D721Med (cell line): ENCODE measurements around the gene SCFD2.
"Not testable (repeated sequence)": the region's sequence is repeated elsewhere in the genome, so short reads cannot be mapped to it uniquely, and the experiment has no call there.

Experiments
- DNase-seq: peaks from one replicate; pipeline ENCODE4 v3.0.0; 2011; ENCODE audit warnings: low spot score; ENCODE audit not compliant: insufficient read length
- FAIRE-seq: peaks from 2 replicates; lab custom pipeline; 2011; peaks lifted over from hg19 to GRCh38; lab: Jason Lieb, UNC
- TF ChIP-seq, protein P1 (sequence below): IDR thresholded peaks from 2 replicates; pipeline ENCODE4 v1.5.1; 2012; ENCODE audit warnings: mild to moderate bottlenecking, control low read depth; ENCODE audit not compliant: insufficient read depth; ENCODE audit errors: missing control alignments

SCFD2 gene

GRCh38 chr4:53234669-53235068 lies 131.2 kb downstream of the SCFD2 start:
- no peak for FAIRE-seq
- DNase-seq: no peak
- TF ChIP-seq, protein P1, sequence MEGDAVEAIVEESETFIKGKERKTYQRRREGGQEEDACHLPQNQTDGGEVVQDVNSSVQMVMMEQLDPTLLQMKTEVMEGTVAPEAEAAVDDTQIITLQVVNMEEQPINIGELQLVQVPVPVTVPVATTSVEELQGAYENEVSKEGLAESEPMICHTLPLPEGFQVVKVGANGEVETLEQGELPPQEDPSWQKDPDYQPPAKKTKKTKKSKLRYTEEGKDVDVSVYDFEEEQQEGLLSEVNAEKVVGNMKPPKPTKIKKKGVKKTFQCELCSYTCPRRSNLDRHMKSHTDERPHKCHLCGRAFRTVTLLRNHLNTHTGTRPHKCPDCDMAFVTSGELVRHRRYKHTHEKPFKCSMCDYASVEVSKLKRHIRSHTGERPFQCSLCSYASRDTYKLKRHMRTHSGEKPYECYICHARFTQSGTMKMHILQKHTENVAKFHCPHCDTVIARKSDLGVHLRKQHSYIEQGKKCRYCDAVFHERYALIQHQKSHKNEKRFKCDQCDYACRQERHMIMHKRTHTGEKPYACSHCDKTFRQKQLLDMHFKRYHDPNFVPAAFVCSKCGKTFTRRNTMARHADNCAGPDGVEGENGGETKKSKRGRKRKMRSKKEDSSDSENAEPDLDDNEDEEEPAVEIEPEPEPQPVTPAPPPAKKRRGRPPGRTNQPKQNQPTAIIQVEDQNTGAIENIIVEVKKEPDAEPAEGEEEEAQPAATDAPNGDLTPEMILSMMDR: no peak

- TF ChIP-seq, protein P1: no peak
- FAIRE-seq (no peak), DNase-seq (no peak)
Observed at GRCh38 chr4:53234111-53234510, 131.8 kb downstream of the SCFD2 start.

DNA sequence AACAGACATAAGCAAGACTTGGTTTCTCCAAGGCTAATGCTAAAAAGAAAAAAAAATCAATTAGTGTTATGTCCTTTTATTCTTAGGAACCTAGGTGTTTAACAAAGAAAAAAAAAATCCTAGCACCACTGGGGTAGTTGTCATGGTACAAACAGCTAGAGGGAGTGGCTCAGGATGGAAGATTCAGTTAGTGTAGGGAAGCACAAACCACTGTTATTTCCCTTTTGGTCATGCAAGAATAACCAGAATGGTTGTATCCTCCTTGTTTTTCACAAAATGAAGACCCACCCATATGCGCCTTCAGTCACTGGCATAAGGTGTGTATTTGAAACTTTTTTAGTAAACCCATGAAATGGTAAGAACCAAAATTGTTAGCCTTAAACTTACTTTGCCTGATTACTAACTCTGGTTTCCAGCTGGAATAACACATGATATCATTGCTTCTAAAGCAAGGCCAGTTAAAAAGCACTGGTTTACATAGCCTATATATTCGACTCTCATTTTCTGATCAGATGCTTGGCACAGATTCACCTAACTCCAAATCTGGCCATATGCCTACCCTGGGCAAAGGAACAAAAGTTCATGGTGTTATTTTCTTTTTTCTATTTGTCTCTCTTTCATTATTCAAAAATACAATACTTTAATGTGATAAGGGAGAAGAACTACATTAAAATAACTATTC lies 132.6 kb downstream of the SCFD2 start:
- TF ChIP-seq, protein P1: no peak
- FAIRE-seq (no peak), DNase-seq (no peak)

GRCh38 chr4:53232371-53232770 lies 133.5 kb downstream of the SCFD2 start:
- FAIRE-seq: no peak
- TF ChIP-seq, protein P1: no peak
- no peak for DNase-seq

GRCh38 chr4:53228036-53228435 lies 137.8 kb downstream of the SCFD2 start:
- TF ChIP-seq, protein P1: no peak
- FAIRE-seq (no peak), DNase-seq (no peak)

- TF ChIP-seq, protein P1: no peak
- no peak for FAIRE-seq
- no peak for DNase-seq
Observed at GRCh38 chr4:53227451-53227850, 138.4 kb downstream of the SCFD2 start.

DNA sequence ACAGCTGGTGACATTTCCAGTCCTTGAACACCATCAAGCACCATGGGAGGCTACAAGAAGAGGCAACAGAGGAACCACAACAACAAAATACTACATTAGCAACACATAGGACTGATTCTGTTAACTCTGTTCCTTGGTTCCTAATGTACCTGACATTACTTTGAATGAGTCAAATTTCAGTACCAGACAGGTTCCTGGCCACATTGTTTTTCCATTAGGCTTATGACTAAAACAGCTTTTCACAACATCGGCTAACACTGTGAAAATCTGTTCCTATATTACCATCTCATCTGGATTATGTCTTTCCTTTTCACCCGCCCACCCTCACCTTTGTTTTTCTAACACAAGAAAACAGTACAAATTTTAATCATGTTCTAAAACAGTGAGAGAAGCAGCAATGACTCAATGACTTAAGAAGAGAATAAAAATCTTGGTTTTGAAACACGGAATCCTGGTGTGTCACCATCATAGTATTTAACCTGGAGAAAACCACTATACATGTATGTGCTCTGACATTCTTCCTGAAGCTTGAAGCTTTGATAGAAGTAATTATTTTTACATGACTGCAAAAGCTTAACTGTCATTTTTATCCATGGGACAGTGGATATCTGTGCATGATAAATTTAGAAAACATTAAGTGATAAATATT lies 143.9 kb downstream of the SCFD2 start:
- DNase-seq (no peak), FAIRE-seq (peak; percentile 32)
- TF ChIP-seq, protein P1: no peak

DNA sequence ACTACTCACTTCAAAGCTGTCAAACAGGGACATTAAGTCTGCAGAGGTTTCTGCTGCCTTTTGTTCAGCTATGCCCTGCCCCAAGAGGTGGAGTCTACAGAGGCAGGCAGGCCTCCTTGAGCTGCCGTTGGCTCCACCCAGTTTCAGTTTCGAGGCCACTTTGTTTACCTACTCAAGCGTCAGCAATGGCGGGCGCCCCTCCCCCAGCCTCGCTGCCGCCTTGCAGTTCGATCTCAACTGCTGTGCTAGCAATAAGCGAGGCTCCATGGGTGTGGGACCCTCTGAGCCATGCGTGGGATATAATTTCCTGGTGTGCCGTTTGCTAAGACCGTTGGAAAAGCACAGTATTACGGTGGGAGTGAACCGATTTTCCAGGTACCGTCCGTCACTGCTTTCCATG lies 146.7 kb downstream of the SCFD2 start:
- FAIRE-seq, DNase-seq: not testable (repeated sequence)
